Endodermal cell (in vitro differentiated cells): ENCODE results near the gene IFI6. TPM values are rescaled to one million over a fixed set of nuclear protein-coding genes. Genes with fewer than 3 reads are reported as not detected.
A peak's percentile ranks its signal among the peaks of the same experiment; 100 is the strongest.

ENCODE experiments used
- DNase-seq: peaks from one replicate; pipeline ENCODE4 v3.0.0-alpha.2; 2017
- H3K27ac ChIP-seq: 2 replicates; pipeline ENCODE4 v1.5.1; 2013; ENCODE audit warnings: mild to moderate bottlenecking, low read depth, low read length, moderate library complexity
- H3K27me3 ChIP-seq: 2 replicates; pipeline ENCODE4 v1.6.1; 2013; ENCODE audit warnings: mild to moderate bottlenecking, low read length, moderate library complexity; ENCODE audit not compliant: insufficient read depth, control insufficient read depth, poor library complexity, severe bottlenecking
- H3K36me3 ChIP-seq: 2 replicates; pipeline ENCODE4 v1.7.0; 2013; ENCODE audit warnings: mild to moderate bottlenecking, low read length, moderate library complexity; ENCODE audit not compliant: control insufficient read depth, insufficient read depth
- H3K4me1 ChIP-seq: one replicate; pipeline ENCODE4 v1.7.0; 2013; ENCODE audit warnings: low read length; ENCODE audit not compliant: control insufficient read depth, insufficient read depth
- H3K4me3 ChIP-seq: 2 replicates; pipeline ENCODE4 v1.5.1; 2013; ENCODE audit warnings: mild to moderate bottlenecking, low read length, moderate library complexity
- H3K9ac ChIP-seq: 2 replicates; pipeline ENCODE4 v1.6.1; 2013; ENCODE audit warnings: mild to moderate bottlenecking, low read length, moderate library complexity; ENCODE audit not compliant: poor library complexity, severe bottlenecking; ENCODE audit errors: extremely low read depth
- H3K9me3 ChIP-seq: 2 replicates; pipeline ENCODE4 v1.6.1; 2013; ENCODE audit warnings: mild to moderate bottlenecking, low read length, moderate library complexity; ENCODE audit not compliant: control insufficient read depth
- H3K27ac Mint-ChIP-seq: 2 replicates; pipeline ENCODE4 v1.8.0; 2020; ENCODE audit warnings: mixed read lengths
- H3K27me3 Mint-ChIP-seq: 2 replicates; pipeline ENCODE4 v1.8.0; 2021; ENCODE audit warnings: mild to moderate bottlenecking, mixed read lengths; ENCODE audit not compliant: insufficient read depth
- H3K36me3 Mint-ChIP-seq: 2 replicates; pipeline ENCODE4 v1.8.0; 2020; ENCODE audit warnings: low read depth, mixed read lengths
- H3K4me1 Mint-ChIP-seq: 2 replicates; pipeline ENCODE4 v1.8.0; 2020; ENCODE audit warnings: mixed read lengths
- H3K4me3 Mint-ChIP-seq: 2 replicates; pipeline ENCODE4 v1.8.0; 2020; ENCODE audit warnings: mild to moderate bottlenecking, moderate library complexity, mixed read lengths
- H3K9me3 Mint-ChIP-seq: 2 replicates; pipeline ENCODE4 v1.8.0; 2020; ENCODE audit warnings: mild to moderate bottlenecking, mixed read lengths
- CTCF ChIP-seq: fragments of 200-600 bp; sonication (generic); conservative IDR thresholded peaks from 2 replicates; pipeline ENCODE4 v1.5.0; 2021; ENCODE audit warnings: antibody characterized with exemption, mild to moderate bottlenecking
- WGBS, 2 experiments: methylation state at CpG; one replicate each; pipeline versions ENCODE4 v1.1.5 to v1.1.7; 2013; ENCODE audit warnings: missing lambda C conversion rate in 2 of 2, mixed read lengths in 1 of 2; ENCODE audit not compliant: insufficient coverage in 1 of 2, insufficient read length in 1 of 2; 5-methylcytosine and 5-hydroxymethylcytosine counted together
- total RNA-seq, 2 donors: library from RNA; stranded (reverse); fragmentation: NEBNext Ultra II Directional in 1 of 2; extraction: Animal tissue kit (Norgen Biotek cat#: 25700) in 1 of 2; gene quantifications; 2 replicates in 1 of 2; 3 replicates in 1 of 2; pipeline ENCODE4 v1.2.1, GENCODE V29; 2021

The IFI6 gene
- total RNA-seq, 2 donors from 2014 or later = 0.71 to 1.1 TPM

GRCh38 chr1:27627061-27627460 lies 44.9 kb downstream of the IFI6 start:
- H3K4me3 Mint-ChIP-seq = no peak overlapping the region
- H3K27ac Mint-ChIP-seq = no peak overlapping the region
- no peaks in the 10 kb centered on the region for H3K9me3 ChIP-seq
- H3K4me1 Mint-ChIP-seq = no peaks in the 10 kb centered on the region
- H3K27me3 Mint-ChIP-seq = peaks cover 4% of the 10 kb centered on the region
- WGBS, 2 experiments = 96 to 100% methylated on average over 3 to 5 of the region's 5 CpGs
- no peak for TF ChIP-seq CTCF
- no peaks in the 10 kb centered on the region for H3K9me3 Mint-ChIP-seq
- H3K4me3 ChIP-seq = no peak overlapping the region
- H3K27ac ChIP-seq = no peak overlapping the region
- no peaks in the 10 kb centered on the region for H3K36me3 ChIP-seq
- DNase-seq = no peak
- H3K4me1 ChIP-seq = no peaks in the 10 kb centered on the region
- H3K36me3 Mint-ChIP-seq = no peaks in the 10 kb centered on the region
- H3K9ac ChIP-seq = no peak overlapping the region
- H3K27me3 ChIP-seq = no peaks in the 10 kb centered on the region

- no peak overlapping the region for H3K27ac Mint-ChIP-seq
- Histone ChIP-seq H3K27me3 (no peaks in the 10 kb centered on the region), H3K4me3 (no peak overlapping the region), H3K9me3 (no peaks in the 10 kb centered on the region), H3K27ac (no peak overlapping the region), H3K4me1 (no peaks in the 10 kb centered on the region), H3K9ac (no peak overlapping the region), H3K36me3 (no peaks in the 10 kb centered on the region)
- TF ChIP-seq CTCF = no peak
- H3K4me3 Mint-ChIP-seq = no peak overlapping the region
- H3K27me3 Mint-ChIP-seq = peaks cover 3% of the 10 kb centered on the region
- no peaks in the 10 kb centered on the region for H3K9me3 Mint-ChIP-seq
- 88 to 91% methylated on average over 6 to 11 of the region's 11 CpGs for WGBS, 2 experiments
- no peaks in the 10 kb centered on the region for H3K4me1 Mint-ChIP-seq
- no peak for DNase-seq
- no peaks in the 10 kb centered on the region for H3K36me3 Mint-ChIP-seq
Measured at GRCh38 chr1:27626031-27626935, 45.7 kb downstream of the IFI6 start.

GRCh38 chr1:27624467-27625178 lies 47.4 kb downstream of the IFI6 start:
- no peaks in the 10 kb centered on the region for H3K4me1 ChIP-seq
- Mint-ChIP-seq H3K9me3 (no peaks in the 10 kb centered on the region), H3K36me3 (no peaks in the 10 kb centered on the region), H3K27me3 (no peaks in the 10 kb centered on the region), H3K4me1 (no peaks in the 10 kb centered on the region), H3K27ac (no peak overlapping the region), H3K4me3 (no peak overlapping the region)
- H3K9ac ChIP-seq = no peak overlapping the region
- TF ChIP-seq CTCF = no peak
- H3K36me3 ChIP-seq = no peaks in the 10 kb centered on the region
- DNase-seq = peak; percentile 51
- no peak overlapping the region for H3K27ac ChIP-seq
- H3K9me3 ChIP-seq = no peaks in the 10 kb centered on the region
- no peaks in the 10 kb centered on the region for H3K27me3 ChIP-seq
- no peak overlapping the region for H3K4me3 ChIP-seq
- WGBS, 2 experiments = 65 to 100% methylated on average over 1 to 6 of the region's 7 CpGs
